DMS153 treated with DMSO at 0.1 percent for 48 hours (cell line): ENCODE measurements around the gene RSPO4.
"Not testable (repeated sequence)": the region's sequence is repeated elsewhere in the genome, so short reads cannot be mapped to it uniquely, and the experiment has no call there.

ENCODE experiments used
- DNase-seq: peaks from one replicate; lab custom pipeline; 2025; ENCODE audit not compliant: unreplicated experiment; lab: John Stamatoyannopoulos, UW

Gene RSPO4

GRCh38 chr20:1001911-1002681 is at the start of gene RSPO4:
Gene RSPO4, minus strand, starts transcription at chr20:1002311. Its CDS starts 147 bp downstream, at chr20:1002164.
- no peak for DNase-seq

- no peak for DNase-seq
Measured at GRCh38 chr20:1050440-1050839, 48.3 kb upstream of the RSPO4 start.

- no peak for DNase-seq
Measured at GRCh38 chr20:1045860-1046418, 43.8 kb upstream of the RSPO4 start.

GRCh38 chr20:1041845-1042390 is 39.8 kb upstream of the RSPO4 start:
- no peak for DNase-seq

GRCh38 chr20:1038205-1038604 is 36.1 kb upstream of the RSPO4 start:
- no peak for DNase-seq

- no peak for DNase-seq
Measured at GRCh38 chr20:1037039-1037438, 34.9 kb upstream of the RSPO4 start.

- no peak for DNase-seq
Measured at GRCh38 chr20:1035466-1035865, 33.4 kb upstream of the RSPO4 start.

GRCh38 chr20:1034415-1034789 is 32.3 kb upstream of the RSPO4 start:
- DNase-seq: no peak

DNA sequence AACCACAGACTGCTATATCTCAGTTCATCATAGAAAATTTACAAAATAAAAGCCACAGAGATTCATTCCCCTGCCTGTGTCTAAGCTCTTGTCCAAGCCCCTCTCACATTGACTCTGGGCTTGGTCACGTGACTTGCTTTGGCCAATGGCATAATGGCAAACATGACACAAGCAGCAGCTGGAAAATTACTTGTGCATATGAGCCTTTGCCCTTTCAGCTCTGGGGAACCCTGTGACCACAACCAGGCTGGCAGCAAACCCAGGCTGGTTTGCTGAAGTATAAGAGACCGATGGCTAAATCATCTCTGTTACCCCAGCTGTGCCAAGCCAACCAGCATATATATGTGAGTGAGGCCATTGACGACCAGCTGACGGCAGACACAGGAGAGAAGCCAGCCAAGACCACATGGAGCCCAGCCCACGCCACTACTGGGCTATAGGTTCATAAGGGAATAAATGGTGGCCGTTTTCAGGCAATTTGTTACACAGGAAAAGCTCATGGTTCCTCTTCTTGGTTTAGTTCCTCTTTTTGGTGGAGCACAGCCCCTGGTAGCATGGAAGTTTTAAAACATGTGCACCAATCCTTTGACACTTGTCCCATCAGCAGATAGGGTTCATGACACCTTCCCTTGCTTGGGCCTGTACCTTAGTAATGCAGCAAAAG is 31.8 kb upstream of the RSPO4 start:
- DNase-seq: no peak

- DNase-seq: no peak
Measured at GRCh38 chr20:1029980-1030379, 27.9 kb upstream of the RSPO4 start.

DNA sequence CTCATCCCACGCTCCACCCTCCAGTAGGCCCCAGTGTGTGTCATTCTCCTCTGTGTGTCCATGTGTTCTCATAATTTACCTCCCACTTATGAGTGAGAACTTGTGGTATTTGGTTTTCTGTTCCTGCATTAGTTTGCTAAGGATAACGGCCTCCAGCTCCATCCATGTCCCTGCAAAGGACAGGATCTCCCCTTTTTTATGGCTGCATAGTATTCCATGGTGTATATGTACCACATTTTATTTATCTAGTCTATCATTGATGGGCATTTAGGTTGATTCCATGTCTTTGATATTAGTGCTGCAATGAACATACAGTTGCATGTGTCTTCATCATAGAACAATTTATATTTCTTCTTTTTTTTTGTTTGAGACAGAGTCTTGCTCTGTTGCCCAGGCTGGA is 24.1 kb upstream of the RSPO4 start:
- not testable (repeated sequence) for DNase-seq

DNA sequence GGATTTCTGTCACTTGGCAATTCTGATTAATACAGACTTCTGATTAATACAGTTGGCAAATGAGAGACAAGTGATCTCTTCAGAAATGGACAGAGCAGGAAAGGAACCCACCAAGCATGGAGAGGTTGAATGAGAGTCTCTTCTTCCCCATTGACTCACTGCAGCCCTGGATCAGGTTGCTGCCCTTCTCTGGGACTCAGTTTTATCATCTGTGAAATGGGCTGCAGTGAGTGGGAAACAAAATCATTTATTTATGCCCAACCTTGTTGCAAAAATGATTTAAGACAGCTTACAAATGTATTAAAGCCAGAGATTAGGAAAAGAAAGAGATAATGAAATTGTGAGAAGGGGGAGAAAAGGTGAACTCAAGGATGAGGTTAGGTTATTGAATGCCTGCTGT is 20.8 kb upstream of the RSPO4 start:
- no peak for DNase-seq

- no peak for DNase-seq
Measured at GRCh38 chr20:1020614-1021013, 18.5 kb upstream of the RSPO4 start.

DNA sequence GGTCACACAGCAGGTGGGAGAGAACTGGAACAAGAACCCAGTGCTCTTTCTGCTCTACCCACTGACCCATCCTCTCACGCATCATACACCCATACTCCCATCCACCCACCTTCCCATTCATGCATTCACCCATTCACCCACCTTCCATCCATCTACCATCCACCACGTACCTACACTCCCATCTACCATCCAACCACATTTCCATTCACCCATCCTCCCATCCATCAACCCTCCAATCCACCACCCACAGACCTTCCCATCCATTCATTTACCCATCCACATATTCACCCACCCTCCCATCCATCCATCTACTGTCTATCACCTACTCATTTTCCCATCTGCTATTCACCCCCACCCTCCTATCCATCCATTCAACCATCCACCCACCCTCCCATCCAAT is 17.2 kb upstream of the RSPO4 start:
- DNase-seq: no peak

DNA sequence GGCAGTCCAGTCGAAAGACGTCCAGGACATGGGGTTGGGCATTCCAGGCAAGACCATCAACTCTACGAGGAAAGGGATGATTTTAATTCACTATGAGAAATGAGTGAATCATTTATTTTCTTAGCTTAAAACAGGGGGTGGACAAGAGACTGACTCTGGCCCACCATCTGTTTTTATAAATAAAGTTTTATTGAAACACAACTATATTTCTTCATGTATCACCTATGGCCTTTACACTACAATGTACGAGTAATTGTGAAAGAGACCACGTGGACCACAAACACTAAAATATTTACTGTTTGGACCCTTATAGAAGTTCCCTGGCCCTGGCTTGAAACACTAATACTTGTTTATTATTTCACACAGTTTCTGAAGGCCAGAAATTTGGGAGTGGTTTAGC is 15.6 kb upstream of the RSPO4 start:
- DNase-seq: no peak

GRCh38 chr20:1015181-1015580 is 13.1 kb upstream of the RSPO4 start:
- no peak for DNase-seq

- DNase-seq: no peak
Measured at GRCh38 chr20:1014471-1014870, 12.4 kb upstream of the RSPO4 start.

- no peak for DNase-seq
Measured at GRCh38 chr20:1013566-1014340, 11.6 kb upstream of the RSPO4 start.

- no peak for DNase-seq
Measured at GRCh38 chr20:1012359-1013168, 10.5 kb upstream of the RSPO4 start.

DNA sequence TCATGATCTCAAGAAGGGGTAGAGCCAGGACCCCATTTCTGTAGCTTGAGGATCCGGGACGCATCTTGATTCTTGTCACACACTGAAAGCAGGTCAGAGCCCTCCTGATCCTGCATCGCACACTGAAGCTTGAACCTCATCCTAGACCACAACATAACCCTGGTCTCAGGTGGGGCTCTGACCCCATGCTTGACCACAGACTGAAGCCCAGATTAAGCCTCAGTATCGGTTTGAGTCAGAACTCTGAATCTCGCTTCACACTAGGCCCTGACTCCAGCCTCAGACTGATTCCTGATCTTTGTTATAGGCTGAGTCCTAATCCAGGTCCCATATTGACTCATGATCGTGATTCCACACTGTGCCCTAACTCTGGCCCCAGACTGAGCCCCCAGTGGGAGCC is 8.5 kb upstream of the RSPO4 start:
- DNase-seq: no peak
